K562 treated with DMSO at 1 percent for 24 hours (cell line): ENCODE data around the gene KRTAP20-4. TPM values are rescaled to one million over a fixed set of nuclear protein-coding genes. Genes with fewer than 3 reads are reported as not detected.

Source experiments
- total RNA-seq: library from RNA; unstranded; fragments of 300-600 nt; gene quantifications from 2 replicates; pipeline ENCODE4 v1.2.3, GENCODE V29; 2022; ENCODE audit warnings: low read depth; ENCODE audit not compliant: insufficient read depth

Gene KRTAP20-4
- total RNA-seq = not detected in 2 replicates

DNA sequence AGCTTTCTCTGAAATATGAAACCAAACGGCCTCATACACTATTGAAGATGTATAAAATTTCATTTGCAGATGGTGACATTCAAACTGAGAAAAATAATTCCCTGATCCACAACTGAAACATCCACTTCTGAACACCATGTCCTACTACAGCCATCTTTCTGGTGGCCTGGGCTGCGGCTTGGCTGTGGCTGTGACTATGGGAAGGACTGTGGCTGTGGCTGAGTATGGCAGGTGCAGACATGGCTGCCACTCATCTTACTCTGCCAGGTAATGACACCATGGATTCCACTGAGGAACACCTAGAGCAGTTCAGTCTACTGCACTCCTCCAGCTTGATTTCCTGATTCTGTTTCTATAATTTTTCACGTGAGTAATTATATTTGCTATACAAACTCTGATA lies at the start of gene KRTAP20-4:
Gene KRTAP20-4 (plus strand): TSS at position 106 of the 400 bp plus-strand sequence.

DNA sequence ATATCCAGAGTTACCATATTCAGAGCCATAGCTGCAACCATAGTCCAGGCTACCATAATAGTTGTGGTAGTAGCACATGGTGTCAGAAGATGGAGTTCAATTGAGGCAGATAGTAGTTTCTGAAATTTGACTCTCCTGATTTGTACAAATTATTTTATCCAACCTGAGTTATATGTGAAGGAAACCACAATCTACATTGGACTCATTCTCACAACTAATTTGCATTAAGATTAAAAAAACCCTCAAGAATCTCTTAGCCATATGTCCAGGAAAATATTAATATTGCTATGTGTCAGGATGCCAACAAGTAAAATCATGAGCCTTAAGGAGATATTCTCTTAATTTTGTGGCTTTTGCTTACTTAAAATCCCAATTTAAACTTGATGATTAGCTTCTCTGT lies 30.1 kb upstream of the KRTAP20-4 start, which contains the start of gene KRTAP22-2:
Gene KRTAP22-2 (minus strand): TSS at position 101 of the 400 bp plus-strand sequence.

DNA sequence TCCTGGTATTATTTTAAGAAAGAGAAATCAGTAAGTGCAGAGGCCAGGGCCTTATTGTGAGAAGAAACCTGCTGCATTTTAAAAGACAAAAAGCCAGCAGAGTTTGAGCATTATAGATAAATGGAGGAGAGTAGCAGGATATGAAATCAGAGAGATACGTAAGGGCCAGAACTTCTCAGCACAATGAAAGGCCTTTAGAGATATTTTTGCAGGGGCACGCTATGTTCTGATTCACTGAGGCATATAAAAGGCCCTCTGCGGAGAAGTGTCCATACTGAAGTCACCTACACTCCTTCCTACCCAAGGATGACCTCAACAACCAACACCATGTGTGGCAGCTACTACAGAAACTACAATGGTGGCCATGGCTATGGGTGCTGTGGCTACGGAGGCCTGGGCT lies 28.3 kb upstream of the KRTAP20-4 start, which contains the start of gene KRTAP6-3:
Gene KRTAP6-3 (plus strand): TSS at position 301 of the 400 bp plus-strand sequence. CDS start 6 bp downstream, at position 307.

DNA sequence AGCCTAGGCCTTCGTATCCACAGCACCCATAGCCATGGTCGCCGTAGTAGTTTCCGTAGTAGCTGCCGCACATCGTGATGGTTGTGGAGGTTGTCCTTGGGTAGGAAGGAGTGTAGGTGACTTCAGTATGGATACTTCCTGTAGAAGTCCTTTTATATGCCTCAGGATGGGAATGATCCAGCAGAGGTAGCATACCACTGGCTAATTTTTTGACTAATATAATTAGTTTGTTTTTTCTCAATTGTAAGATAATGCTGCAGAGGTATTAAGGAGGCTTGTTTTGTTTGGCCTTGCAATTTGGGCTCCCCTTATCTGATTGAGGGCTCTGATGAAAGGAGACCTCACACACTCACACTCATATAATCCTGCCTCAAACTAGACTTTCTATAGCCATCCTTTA lies 21.6 kb upstream of the KRTAP20-4 start, which contains the start of gene KRTAP6-2:
Gene KRTAP6-2 (minus strand): TSS at position 101 of the 400 bp plus-strand sequence. CDS start 28 bp downstream, at position 73.

DNA sequence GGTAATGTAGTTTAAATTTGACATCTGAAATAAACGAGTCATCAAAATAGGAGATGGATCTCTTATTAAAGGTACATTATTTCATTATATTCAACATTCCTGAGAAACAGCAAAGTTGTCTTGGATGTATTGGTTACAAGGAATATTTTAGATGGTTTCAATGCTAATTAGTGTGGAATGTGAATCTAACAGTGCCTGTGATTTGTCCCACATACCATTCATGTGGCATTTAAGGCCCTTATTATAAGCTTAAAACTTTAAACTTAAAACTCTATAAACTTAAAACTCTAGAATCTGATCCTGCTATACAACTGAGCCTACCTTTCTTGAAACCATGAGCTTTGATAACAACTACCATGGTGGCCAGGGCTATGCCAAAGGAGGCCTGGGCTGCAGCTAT lies 19.6 kb upstream of the KRTAP20-4 start, which contains the start of gene KRTAP22-1:
Gene KRTAP22-1 (plus strand): TSS at position 301 of the 400 bp plus-strand sequence.

DNA sequence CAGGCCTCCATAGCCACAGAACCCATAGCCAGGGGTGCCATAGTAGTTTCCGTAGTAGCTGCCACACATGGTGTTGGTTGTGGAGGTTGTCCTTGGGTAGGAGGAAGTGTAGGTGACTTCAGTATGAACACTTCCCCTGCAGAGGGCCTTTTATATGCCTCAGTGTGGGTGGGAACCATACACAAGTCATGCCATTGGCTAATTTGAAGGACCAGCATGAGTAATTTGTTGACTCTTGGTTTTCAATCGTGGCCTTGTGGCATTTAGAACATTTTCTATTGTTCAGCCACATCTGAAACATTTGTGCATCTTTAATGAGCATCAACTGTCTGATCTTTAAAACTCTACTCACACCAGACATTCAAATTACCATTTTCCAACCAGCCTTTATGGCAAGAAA lies 6.6 kb upstream of the KRTAP20-4 start, which contains the start of gene KRTAP6-1:
Gene KRTAP6-1 (minus strand): TSS at position 95 of the 400 bp plus-strand sequence. CDS start 26 bp downstream, at position 69.

DNA sequence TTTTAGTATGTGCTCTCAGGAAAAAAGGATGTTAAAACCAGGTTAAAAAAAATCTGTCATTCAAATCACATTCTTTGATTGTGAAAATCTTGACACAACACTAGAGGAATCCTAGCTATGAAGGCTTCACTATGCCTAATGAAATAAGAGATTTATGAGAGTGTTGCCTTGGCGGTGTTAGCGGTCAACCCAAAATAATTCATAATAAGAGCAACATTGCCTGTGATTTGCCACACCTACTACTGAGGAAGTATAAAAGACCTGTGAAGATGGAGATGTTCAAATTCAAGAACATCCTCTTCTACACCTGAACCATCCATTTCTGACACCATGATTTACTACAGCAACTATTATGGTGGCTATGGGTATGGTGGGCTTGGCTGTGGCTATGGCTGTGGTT lies 4.3 kb upstream of the KRTAP20-4 start, which contains the start of gene KRTAP20-1:
Gene KRTAP20-1 (plus strand): TSS at position 301 of the 400 bp plus-strand sequence. CDS start 30 bp downstream, at position 331.

DNA sequence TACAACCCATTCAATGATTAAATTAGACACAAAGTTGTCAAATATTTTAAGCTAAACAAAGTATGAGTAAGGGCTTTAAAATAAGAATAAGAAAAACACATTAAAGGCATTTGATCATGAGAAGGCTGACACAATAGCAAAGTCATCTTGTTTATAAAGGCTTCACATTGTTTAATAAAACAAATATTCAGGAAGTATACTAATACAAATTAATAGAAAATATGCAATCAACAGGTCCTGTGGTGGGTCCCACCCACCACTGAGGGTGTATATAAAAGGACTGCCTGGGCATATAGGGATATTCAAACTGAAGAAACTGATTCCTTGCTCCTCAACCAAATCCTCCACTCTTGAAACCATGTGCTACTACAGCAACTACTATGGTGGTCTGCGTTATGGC lies 14.5 kb downstream of the KRTAP20-4 start, which contains the start of gene KRTAP20-2:
Gene KRTAP20-2 (plus strand): TSS at position 301 of the 400 bp plus-strand sequence. CDS start 58 bp downstream, at position 359.

DNA sequence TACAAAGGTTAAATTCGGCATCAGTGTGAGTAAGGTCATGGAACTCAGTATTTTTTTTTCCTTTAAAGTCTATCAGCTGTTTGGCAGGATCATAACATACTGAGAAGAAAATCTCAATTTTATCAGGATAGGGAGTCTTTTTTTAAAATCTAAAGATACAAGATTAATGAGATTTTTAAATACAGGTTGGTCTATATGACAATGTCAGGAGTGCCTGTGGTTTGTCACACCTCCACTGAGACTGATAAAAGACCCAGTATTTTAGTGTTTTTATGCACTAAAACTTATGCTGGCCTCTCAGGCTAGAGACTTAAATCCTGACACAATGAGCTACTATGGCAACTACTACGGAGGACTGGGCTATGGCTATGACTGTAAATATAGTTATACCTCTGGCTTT lies 22.1 kb downstream of the KRTAP20-4 start, which contains the start of gene KRTAP20-3:
Gene KRTAP20-3 (plus strand): TSS at position 301 of the 400 bp plus-strand sequence.

Other genes starting within 250 kb of the KRTAP20-4 start
- not detected in 2 replicates for gene KRTAP13-2, start 248.4 kb upstream of the KRTAP20-4 start, total RNA-seq
- not detected in 2 replicates for gene KRTAP13-1, start 224.6 kb upstream of the KRTAP20-4 start, total RNA-seq
- gene KRTAP13-3, start 194.7 kb upstream of the KRTAP20-4 start, total RNA-seq = not detected in 2 replicates
- not detected in 2 replicates for gene KRTAP13-4, start 190.4 kb upstream of the KRTAP20-4 start, total RNA-seq
- gene KRTAP15-1, start 180.4 kb upstream of the KRTAP20-4 start, total RNA-seq = not detected in 2 replicates
- not detected in 2 replicates for gene KRTAP19-1, start 140.3 kb upstream of the KRTAP20-4 start, total RNA-seq
- not detected in 2 replicates for gene KRTAP19-2, start 133.2 kb upstream of the KRTAP20-4 start, total RNA-seq
- not detected in 2 replicates for gene KRTAP19-3, start 128.6 kb upstream of the KRTAP20-4 start, total RNA-seq
- gene KRTAP19-4, start 123.5 kb upstream of the KRTAP20-4 start, total RNA-seq = not detected in 2 replicates
- gene KRTAP19-5, start 118.5 kb upstream of the KRTAP20-4 start, total RNA-seq = not detected in 2 replicates
- not detected in 2 replicates for gene KRTAP19-6, start 78.8 kb upstream of the KRTAP20-4 start, total RNA-seq
- not detected in 2 replicates for gene KRTAP19-7, start 59.3 kb upstream of the KRTAP20-4 start, total RNA-seq
- gene KRTAP22-2, start 30.2 kb upstream of the KRTAP20-4 start, total RNA-seq = not detected in 2 replicates
- not detected in 2 replicates for gene KRTAP6-3, start 28.2 kb upstream of the KRTAP20-4 start, total RNA-seq
- gene KRTAP6-2, start 21.7 kb upstream of the KRTAP20-4 start, total RNA-seq = not detected in 2 replicates
- gene KRTAP22-1, start 19.5 kb upstream of the KRTAP20-4 start, total RNA-seq = not detected in 2 replicates
- gene KRTAP6-1, start 6.7 kb upstream of the KRTAP20-4 start, total RNA-seq = not detected in 2 replicates
- not detected in 2 replicates for gene KRTAP20-1, start 4.2 kb upstream of the KRTAP20-4 start, total RNA-seq
- not detected in 2 replicates for gene KRTAP20-2, start 14.6 kb downstream of the KRTAP20-4 start, total RNA-seq
- gene KRTAP20-3, start 22.2 kb downstream of the KRTAP20-4 start, total RNA-seq = not detected in 2 replicates
- gene KRTAP21-3, start 98.2 kb downstream of the KRTAP20-4 start, total RNA-seq = not detected in 2 replicates
- not detected in 2 replicates for gene KRTAP21-2, start 126.6 kb downstream of the KRTAP20-4 start, total RNA-seq
- not detected in 2 replicates for gene KRTAP21-1, start 134.8 kb downstream of the KRTAP20-4 start, total RNA-seq
- not detected in 2 replicates for gene KRTAP8-1, start 192.6 kb downstream of the KRTAP20-4 start, total RNA-seq
- gene KRTAP7-1, start 209.1 kb downstream of the KRTAP20-4 start, total RNA-seq = not detected in 2 replicates